Smooth muscle cell (in vitro differentiated cells): ENCODE measurements around the gene SLC6A8. TPM values are rescaled to one million over a fixed set of nuclear protein-coding genes. Genes with fewer than 3 reads are reported as not detected.
A peak's percentile ranks its signal among the peaks of the same experiment; 100 is the strongest.

Experiments used
- DNase-seq: peaks from one replicate; lab custom pipeline; 2025; ENCODE audit not compliant: unreplicated experiment; lab: John Stamatoyannopoulos, UW
- H2AFZ ChIP-seq: fragments of 200-600 bp; sonication (generic); 2 replicates; pipeline ENCODE4 v1.6.0; 2016; ENCODE audit warnings: antibody characterized with exemption, low read depth, mild to moderate bottlenecking
- H3F3A ChIP-seq: fragments of 200-600 bp; sonication (generic); 2 replicates; pipeline ENCODE4 v1.6.0; 2017; ENCODE audit warnings: antibody characterized with exemption, low read depth
- H3K27ac ChIP-seq: fragments of 200-600 bp; sonication (generic); 2 replicates; pipeline ENCODE4 v1.5.1; 2016; ENCODE audit warnings: low read depth, mild to moderate bottlenecking
- H3K27me3 ChIP-seq: fragments of 200-600 bp; sonication (generic); 2 replicates; pipeline ENCODE4 v1.6.1; 2016; ENCODE audit warnings: low read depth, mild to moderate bottlenecking
- H3K36me3 ChIP-seq: fragments of 200-600 bp; sonication (generic); 2 replicates; pipeline ENCODE4 v1.5.1; 2016; ENCODE audit warnings: low read depth
- H3K4me1 ChIP-seq: fragments of 200-600 bp; sonication (generic); 2 replicates; pipeline ENCODE4 v1.5.1; 2016; ENCODE audit warnings: low read depth
- H3K4me2 ChIP-seq: fragments of 200-600 bp; sonication (generic); 2 replicates; pipeline ENCODE4 v1.6.0; 2016; ENCODE audit warnings: mild to moderate bottlenecking
- H3K4me3 ChIP-seq: fragments of 200-600 bp; sonication (generic); 2 replicates; pipeline ENCODE4 v1.5.1; 2016; ENCODE audit warnings: mild to moderate bottlenecking
- H3K79me2 ChIP-seq: fragments of 200-600 bp; sonication (generic); 2 replicates; pipeline ENCODE4 v1.6.0; 2016; ENCODE audit warnings: low read depth, mild to moderate bottlenecking
- H3K9ac ChIP-seq: fragments of 200-600 bp; sonication (generic); 2 replicates; pipeline ENCODE4 v1.6.0; 2016; ENCODE audit warnings: low read depth
- H3K9me3 ChIP-seq: fragments of 200-600 bp; sonication (generic); replicated peaks from 2 replicates; pipeline ENCODE4 v1.5.1; 2016; ENCODE audit warnings: low read depth
- H4K20me1 ChIP-seq: fragments of 200-600 bp; sonication (generic); 2 replicates; pipeline ENCODE4 v1.6.0; 2016; ENCODE audit warnings: low read depth
- WGBS: methylation state at CpG from one replicate; pipeline ENCODE4 v1.1.7; 2016; ENCODE audit warnings: low lambda C conversion rate; 5-methylcytosine and 5-hydroxymethylcytosine counted together
- polyA plus RNA-seq: library from polyadenylated mRNA; unstranded; fragments of >200 nt; fragmentation: Nextera tagmentation; extraction: Ambion mirVana; gene quantifications from 2 replicates; pipeline ENCODE4 v1.2.1, GENCODE V29; 2016
- total RNA-seq: library from RNA; depleted of rRNA; stranded (reverse); fragments of >200 nt; gene quantifications from 2 replicates; pipeline ENCODE4 v1.2.3, GENCODE V29; 2014
- TF ChIP-seq, protein P1 (sequence below): fragments of 200-600 bp; sonication (generic); IDR thresholded peaks from 2 replicates; pipeline ENCODE4 v1.5.1; 2017; ENCODE audit warnings: borderline replicate concordance, mild to moderate bottlenecking, antibody characterized with exemption; ENCODE audit not compliant: insufficient read depth, poor library complexity, severe bottlenecking

Gene SLC6A8
- total and polyA plus RNA-seq, 2 experiments from 2014 or later = 45.2 to 98.1 TPM

DNA sequence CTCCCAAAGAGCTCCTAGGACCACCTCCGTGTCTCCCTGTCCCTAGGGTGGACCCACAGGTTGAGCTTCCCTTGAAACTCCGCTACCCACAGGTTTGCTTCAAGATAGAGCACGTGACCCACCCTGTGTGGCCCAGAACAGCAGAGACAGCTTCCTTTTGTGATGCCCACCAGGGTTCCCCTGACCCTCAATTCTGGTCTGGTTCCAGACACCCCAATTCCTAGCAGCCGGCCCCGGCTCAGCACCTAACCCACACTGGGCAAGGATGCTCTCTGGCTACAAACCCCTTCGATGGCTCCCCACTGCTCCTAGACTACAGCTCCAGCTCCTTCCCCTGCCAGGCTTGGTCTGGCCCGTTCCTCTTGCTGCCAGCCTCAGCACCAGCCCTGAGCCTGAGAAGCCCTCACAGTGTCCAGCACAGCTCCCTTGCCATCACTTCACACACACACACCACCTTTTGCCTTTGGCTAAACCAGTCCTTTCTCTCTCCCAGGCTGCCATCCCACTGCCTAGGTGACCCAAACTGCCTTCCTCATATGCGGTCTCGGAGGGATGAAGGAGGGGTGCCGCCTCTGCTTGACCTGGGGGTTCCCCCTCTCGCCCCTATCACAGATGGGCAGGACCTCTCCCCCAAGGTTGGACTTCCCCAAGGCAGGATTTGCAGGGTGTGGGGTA, 20.3 kb upstream of the SLC6A8 start:
- no peak overlapping the region for H3K4me2 ChIP-seq
- H3K27ac ChIP-seq = no peak overlapping the region
- H3K4me3 ChIP-seq = no peak overlapping the region
- no peaks in the 10 kb centered on the region for H3K36me3 ChIP-seq
- H4K20me1 ChIP-seq = no peaks in the 10 kb centered on the region
- no peak for DNase-seq
- H3K4me1 ChIP-seq = no peaks in the 10 kb centered on the region
- H3K9me3 ChIP-seq = no peaks in the 10 kb centered on the region
- TF ChIP-seq, protein P1, sequence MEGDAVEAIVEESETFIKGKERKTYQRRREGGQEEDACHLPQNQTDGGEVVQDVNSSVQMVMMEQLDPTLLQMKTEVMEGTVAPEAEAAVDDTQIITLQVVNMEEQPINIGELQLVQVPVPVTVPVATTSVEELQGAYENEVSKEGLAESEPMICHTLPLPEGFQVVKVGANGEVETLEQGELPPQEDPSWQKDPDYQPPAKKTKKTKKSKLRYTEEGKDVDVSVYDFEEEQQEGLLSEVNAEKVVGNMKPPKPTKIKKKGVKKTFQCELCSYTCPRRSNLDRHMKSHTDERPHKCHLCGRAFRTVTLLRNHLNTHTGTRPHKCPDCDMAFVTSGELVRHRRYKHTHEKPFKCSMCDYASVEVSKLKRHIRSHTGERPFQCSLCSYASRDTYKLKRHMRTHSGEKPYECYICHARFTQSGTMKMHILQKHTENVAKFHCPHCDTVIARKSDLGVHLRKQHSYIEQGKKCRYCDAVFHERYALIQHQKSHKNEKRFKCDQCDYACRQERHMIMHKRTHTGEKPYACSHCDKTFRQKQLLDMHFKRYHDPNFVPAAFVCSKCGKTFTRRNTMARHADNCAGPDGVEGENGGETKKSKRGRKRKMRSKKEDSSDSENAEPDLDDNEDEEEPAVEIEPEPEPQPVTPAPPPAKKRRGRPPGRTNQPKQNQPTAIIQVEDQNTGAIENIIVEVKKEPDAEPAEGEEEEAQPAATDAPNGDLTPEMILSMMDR = no peak
- H3K79me2 ChIP-seq = no peaks in the 10 kb centered on the region
- H3K9ac ChIP-seq = no peak overlapping the region
- no peak overlapping the region for H2AFZ ChIP-seq
- peaks cover 18% of the 10 kb centered on the region for H3K27me3 ChIP-seq
- 76% methylated on average over 11 of the region's 11 CpGs for WGBS
- no peaks in the 10 kb centered on the region for H3F3A ChIP-seq

DNA sequence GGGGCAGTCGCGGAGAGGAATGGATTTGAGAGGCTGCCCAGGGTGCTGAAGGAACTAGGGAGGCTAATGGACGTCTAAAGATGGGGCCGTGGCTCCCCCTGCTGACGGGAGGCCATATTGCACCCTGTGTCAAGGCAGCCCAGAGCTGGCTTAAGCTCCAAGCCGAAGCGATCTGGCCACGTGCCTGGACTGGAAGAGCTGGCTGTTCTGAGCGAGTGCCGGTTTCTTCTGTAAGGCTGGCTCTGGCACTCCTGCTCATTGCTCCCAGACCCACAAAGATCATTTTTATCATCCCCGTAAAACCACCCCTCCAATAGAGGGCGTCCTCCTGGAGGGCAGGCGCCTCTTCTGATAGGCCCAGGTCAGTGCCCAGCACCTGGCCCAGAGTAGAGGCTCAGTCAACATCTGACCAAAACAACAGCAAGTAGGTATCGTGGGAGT, 19.8 kb upstream of the SLC6A8 start:
- H3K4me3 ChIP-seq = no peak overlapping the region
- no peaks in the 10 kb centered on the region for H3K36me3 ChIP-seq
- H3K27me3 ChIP-seq = peaks cover 15% of the 10 kb centered on the region
- no peaks in the 10 kb centered on the region for H3F3A ChIP-seq
- no peaks in the 10 kb centered on the region for H4K20me1 ChIP-seq
- 39% methylated on average over 14 of the region's 14 CpGs for WGBS
- DNase-seq = peak; percentile 47
- H3K4me2 ChIP-seq = no peak overlapping the region
- no peaks in the 10 kb centered on the region for H3K9me3 ChIP-seq
- H3K79me2 ChIP-seq = no peaks in the 10 kb centered on the region
- no peak overlapping the region for H3K27ac ChIP-seq
- H2AFZ ChIP-seq = no peak overlapping the region
- H3K9ac ChIP-seq = no peak overlapping the region
- no peaks in the 10 kb centered on the region for H3K4me1 ChIP-seq
- TF ChIP-seq, protein P1 = peak; percentile 73

DNA sequence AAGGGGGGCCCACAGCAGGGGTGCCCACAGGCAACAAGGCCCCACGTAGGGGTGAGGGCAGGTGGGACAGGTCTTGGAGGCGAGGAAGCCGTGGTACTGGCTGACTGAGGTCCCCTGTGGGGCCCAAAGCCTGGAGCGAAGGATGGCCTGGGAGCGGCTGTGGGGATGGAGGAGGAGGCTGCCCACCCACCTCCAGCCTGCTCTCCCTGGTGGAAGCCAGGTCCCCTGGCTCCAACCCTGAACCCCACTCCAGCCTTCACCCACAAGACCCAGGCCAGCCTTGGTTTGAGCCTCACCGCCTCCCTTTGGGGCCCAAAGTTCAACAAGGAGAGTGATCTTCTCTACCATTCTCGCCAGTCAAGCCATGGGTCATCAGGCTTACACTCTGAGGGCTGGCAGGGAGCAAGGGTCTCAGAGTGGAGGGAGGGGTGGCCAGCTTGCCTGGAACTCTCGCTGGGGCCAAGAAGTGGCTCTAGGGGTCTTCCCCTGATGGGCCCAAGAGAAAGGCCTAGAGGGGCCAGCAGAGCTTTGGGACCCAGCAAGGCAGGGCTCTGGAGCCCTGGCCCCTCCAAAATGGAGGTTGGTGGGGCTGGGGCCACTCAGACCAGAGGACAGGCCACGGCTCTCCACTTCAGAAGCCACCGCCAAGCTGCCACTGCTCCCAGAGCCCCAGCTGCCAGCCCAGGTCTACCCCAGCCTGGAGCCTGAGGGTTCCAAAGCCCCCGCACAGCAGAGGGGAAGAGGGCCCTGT, 19.1 kb upstream of the SLC6A8 start:
- H3K9me3 ChIP-seq = no peaks in the 10 kb centered on the region
- H4K20me1 ChIP-seq = no peaks in the 10 kb centered on the region
- H3K4me1 ChIP-seq = no peaks in the 10 kb centered on the region
- no peak overlapping the region for H3K4me3 ChIP-seq
- no peak overlapping the region for H3K27ac ChIP-seq
- no peaks in the 10 kb centered on the region for H3K79me2 ChIP-seq
- no peak overlapping the region for H3K9ac ChIP-seq
- no peak overlapping the region for H3K4me2 ChIP-seq
- H3K27me3 ChIP-seq = peaks cover 16% of the 10 kb centered on the region
- no peaks in the 10 kb centered on the region for H3K36me3 ChIP-seq
- TF ChIP-seq, protein P1 = no peak
- DNase-seq = no peak
- no peaks in the 10 kb centered on the region for H3F3A ChIP-seq
- 88% methylated on average over 11 of the region's 11 CpGs for WGBS
- no peak overlapping the region for H2AFZ ChIP-seq
